NCI-H2227 (cell line): ENCODE data around the gene SLC38A3.

Experiments used
- DNase-seq: peaks from one replicate; lab custom pipeline; 2025; ENCODE audit not compliant: unreplicated experiment; lab: John Stamatoyannopoulos, UW

The SLC38A3 gene

DNA sequence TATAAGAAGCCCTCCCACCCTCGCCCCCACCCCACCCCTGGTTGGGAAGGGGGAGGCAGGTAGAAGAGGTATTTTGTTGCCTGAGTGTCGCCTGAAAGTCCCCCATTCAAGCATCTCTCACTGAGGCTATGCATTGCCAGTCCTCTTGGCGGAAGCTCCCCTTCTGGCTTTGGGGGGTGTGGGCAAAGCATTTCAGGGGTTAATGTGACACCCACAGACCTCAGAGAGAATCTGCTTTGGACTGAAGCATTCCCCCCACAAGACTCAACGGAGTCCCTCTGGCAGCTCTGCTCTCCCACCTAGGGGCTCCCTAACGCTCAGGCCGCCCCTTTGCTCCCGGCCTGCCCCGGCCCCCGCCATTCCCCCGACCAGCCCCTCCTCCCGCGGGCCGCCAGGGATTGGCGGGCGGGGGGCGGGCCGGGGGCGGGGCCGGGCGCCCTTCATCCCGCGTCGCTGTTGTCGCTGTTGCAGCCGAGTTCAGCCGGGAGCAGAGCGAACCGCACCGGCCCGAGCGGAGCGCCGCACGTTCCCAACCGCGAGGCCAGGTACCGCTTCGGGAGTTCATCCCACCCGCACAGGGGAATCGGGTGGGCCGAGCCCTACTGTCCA is at the start of gene SLC38A3:
Gene SLC38A3, plus strand, starts transcription at position 468 of the 609 bp plus-strand sequence. CDS start 8,929 bp downstream, outside the sequence.
- peak; percentile 46 for DNase-seq

GRCh38 chr3:50155491-50155878 is 49.6 kb upstream of the SLC38A3 start:
- no peak for DNase-seq

DNA sequence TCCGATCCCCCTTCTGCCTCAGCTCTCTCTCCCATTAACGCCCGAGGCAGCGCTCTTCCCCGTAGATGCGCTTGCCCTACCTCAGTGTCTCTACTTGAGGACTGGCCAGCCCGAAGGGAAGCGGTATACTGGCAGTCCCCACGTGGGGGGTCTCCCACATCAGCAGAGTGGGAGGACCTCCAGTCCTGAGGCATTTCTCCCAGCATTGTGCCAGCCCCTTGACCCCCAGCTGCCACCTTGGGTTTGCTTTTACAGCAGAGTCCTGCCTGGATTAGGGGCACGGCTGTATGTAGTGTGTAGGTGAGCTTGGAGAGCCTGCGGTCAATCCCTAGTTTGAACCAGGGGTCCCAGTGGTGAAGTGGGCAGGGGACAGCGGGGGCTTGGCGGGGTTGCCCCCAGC is 49.2 kb upstream of the SLC38A3 start:
- no peak for DNase-seq

DNA sequence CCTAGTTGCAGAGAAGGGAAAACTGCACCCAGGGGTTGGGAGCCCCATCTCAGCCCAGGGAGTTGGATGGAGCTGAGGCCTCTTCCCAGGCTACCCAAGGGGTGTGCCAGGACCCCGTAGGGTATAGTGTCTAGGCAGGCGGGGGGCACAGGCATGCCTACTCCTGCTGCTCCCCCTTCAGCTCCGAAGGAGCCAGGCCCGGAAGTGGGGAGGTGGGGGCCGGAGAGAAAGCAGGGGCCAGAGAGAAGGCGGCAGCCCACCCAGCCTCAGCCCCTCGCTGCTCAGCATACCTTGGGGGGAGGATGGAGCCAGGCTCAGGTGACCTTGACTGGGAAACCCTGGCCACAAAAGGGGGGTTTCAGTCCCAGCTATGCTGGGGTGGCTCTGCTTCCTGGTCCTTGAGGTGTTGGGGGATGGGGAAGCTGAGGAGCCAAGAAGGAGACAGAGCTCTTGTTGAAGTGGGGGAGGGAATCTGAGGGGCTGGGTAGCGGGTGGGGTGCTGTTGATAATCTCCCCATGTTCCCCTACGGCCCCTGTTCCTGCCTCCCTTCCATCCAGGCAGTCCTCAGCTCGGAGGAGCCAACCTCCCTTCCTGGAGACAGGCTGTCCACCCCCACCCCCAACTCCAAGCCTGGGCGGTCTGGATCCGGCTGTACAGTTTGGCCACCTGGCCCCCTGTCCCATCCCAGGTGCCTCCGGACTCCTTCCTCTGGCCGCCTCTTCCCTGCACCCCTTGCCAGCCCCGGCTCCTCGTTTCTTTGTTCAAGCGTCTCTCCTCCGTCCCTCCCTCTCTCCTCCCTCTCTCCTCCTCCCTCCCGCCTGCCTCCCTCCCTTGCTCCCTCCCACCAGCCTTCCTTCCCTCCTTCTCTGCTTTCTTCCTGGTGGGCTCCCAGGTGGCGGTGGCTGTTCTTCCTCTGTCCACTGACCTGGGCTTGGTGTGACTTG is 48.2 kb upstream of the SLC38A3 start:
- DNase-seq: peak; percentile 22

- DNase-seq: no peak
Measured at GRCh38 chr3:50157827-50158529, 47.1 kb upstream of the SLC38A3 start.

- DNase-seq: no peak
Measured at GRCh38 chr3:50158530-50159146, 46.4 kb upstream of the SLC38A3 start.

DNA sequence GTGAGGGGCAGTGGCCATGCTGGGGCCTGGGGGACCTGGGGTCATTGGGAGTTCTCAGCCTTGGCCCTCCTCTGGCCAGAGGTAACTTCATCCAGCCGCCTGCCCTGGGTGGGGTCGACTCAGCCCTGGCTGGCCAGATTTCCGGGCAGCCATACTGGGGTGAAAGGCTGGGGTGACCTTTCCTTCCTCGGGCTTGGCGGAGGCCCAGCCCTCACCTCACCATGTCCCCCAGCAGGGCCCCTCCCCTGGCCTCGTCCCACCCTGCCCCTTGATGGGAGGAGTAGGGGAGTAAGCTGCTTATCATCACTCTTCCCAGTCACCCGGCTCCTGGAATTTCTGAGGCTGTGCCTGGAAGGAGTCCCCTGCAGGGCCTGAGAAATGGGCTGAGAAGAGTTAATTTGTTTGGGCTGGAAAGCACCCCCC is 44.5 kb upstream of the SLC38A3 start:
- no peak for DNase-seq

DNA sequence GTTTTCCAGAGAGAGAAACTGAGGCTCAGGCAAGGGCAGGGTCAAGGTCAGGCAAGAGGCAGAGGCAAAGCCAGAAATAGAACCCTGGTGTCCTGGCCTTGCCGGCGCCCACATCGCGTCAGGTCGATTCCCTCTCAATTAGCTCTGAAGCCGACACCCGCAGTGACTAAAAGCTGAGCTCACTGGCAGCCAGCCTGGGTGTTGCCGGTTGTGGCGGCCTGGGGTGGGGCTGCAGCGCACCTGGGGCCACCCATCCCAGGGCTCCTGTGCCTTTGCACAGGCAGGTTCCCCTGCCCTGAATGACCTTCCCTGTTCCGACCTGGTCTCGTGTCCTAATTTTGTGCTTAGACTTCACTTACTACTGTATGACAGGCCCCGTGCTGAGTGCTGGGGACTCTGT is 43.8 kb upstream of the SLC38A3 start:
- DNase-seq: no peak

DNA sequence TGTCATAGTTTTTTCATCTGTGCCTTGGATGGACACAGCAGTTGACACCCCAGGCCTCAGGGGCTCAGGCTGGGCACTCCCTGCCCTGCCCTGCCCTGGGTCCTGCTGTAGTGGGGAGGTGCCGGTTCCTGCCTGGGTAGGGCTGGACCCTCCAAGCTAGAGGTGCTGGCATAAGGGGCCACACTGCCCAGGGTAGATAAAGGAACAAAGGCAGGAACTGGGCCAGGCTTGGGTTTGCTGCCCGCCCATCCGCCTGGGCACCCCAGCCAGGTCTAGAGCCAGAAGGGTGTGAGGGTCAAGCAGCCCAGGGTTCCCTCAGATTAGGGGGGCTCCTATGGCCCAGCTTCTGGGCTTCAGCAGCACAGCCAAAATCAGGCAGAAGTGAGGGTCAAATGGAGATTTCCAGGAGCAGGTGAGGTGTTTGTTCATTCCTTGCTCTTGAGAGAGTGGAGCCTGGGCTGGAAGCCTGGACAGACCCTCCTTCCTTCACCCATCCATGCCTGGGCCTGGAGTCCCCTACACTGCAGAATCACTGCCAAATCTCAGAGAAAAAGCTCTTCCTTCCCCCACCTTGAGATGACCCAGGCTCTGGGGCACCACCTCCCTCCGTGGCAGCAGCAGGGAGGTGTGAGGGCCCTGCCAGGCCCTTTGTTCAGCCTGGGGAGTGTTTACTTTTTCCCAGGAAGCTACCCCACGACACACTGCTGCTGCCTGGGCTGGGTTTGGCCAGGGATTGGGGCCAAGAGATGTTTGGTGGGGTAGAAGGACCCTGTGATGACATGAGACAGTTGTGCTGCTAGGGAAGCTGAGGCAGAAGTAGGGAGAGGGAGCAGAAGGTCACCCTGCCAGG is 42.8 kb upstream of the SLC38A3 start:
- DNase-seq: no peak

DNA sequence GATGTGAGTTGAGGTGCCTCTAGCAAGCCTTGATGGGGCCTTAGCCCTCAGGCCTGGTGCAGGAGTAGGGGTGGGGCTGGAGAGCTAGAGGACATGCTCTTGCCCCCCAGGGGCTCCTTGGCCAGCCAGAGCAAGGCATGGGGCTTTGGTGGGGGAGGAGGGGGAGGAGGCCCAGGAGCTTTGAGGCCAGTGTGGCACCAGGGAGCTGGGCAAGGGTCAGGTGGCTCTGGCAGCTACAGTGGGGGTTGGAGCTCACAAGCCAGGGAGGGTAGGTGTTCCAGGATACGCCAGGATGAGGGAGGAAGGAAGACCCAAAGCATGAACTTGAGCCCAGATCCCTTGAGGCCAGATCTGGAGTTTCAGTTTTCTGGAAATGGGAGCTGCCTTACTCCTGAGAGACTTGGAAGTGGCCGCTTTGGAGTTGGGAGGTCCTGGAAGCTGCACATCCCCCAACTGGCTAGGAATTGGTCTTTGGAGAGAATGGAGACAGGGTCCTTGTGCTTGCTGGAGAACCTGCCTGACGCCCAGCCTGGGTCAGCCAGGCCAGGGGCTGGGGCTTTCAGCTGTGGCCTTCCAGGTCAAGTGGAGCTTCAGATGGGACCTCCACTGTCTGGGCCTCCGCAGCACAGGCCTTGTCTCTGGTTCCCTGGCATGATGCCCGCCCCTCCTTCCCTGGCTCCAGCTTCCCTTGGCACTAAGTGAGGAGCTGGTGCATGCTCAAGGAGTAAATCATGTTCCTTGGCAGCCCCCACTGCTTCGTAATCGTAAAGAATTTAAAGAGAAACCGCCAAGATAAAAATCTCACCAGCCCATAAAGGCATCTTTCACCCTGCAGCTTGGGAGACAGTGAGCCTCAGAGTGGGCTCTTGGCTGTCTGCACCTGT is 41.3 kb upstream of the SLC38A3 start:
- DNase-seq: no peak

- no peak for DNase-seq
Measured at GRCh38 chr3:50164481-50164880, 40.6 kb upstream of the SLC38A3 start.

GRCh38 chr3:50164984-50165909 is 39.8 kb upstream of the SLC38A3 start:
- DNase-seq: no peak

DNA sequence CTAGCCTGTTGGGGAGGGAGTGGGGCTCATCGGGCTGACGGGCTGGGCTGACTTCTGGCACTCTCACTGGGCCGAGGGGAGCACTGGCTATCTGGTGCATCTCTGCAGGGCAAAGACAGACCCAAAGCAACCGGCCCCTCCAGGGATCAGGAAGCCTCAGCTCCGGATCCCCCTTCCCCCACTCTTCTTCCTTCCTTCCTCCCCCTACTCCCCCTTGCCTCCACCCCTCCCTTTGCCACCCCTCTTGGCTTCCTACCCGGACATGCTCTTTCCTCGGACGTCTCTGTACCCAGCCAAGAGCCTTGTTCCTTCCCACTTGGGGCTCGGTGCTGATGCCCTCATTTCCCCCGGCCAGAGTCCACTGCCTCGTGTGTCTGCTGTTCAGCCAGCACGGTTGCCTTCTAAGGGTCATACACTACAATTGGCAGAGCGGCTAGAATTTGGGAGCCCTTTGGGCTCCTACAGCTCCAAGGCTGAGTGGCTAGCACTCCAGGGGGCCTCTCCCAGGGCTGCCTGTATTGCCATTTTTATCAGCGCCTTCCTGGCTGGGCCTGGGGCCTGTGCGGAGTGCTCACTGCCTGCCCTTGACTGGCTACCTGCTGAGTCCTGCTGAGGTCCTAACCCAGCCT is 39.0 kb upstream of the SLC38A3 start:
- no peak for DNase-seq

- no peak for DNase-seq
Measured at GRCh38 chr3:50166620-50167019, 38.5 kb upstream of the SLC38A3 start.

DNA sequence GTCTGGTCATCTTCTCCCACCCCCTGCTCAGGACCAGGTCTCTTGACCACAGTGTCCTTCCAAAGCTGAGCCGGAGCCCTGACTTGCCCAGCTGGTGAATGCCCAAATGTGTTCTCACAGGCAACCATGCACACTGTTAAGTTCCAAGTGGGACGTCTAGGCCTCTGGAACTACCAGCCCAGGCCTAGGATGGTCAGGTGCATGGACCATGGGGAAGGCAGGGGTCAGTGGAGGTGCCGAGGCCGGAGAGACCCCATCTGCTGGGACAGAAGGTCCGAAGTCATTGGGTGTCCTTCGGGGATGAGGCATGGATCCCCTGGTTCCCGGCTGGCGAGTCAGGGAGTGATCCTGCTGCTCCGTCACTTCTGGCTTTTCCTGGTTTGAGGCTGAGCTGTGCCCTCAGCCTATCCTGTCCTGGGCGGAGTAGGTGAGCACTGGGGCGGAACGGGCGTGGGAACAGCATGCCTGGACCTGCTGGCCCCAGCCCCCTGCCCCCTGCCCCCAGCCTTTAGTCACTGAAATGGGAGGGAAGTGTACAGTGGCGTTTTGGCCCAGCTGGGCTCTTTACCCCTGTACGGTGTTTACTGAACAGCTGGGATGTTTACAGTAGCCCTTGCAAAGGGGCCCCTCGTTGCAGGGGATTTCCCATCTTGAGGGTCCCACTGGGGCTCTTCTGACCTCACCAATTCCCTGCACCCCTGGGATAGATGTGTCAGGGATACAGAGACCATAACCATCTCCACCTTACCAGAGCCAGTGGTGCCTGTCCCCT is 37.8 kb upstream of the SLC38A3 start:
- DNase-seq: no peak

DNA sequence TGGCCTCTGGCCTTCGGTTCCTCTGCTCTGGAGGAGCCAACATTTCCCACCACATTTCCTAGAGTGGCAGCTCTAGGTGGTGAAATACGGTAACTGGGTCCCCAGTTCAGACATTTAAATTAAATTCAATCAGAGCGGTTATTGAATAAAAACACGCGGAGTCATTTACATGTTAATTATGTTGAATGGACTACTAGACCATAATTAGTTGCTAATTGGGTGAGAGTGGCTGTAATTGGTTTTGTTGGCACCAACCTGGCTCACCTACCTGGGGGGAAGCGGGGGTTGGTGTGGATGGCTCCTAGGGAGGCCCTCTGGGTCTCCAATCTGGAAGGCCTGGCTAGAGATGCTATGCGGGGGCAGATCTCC is 37.2 kb upstream of the SLC38A3 start:
- DNase-seq: no peak

DNA sequence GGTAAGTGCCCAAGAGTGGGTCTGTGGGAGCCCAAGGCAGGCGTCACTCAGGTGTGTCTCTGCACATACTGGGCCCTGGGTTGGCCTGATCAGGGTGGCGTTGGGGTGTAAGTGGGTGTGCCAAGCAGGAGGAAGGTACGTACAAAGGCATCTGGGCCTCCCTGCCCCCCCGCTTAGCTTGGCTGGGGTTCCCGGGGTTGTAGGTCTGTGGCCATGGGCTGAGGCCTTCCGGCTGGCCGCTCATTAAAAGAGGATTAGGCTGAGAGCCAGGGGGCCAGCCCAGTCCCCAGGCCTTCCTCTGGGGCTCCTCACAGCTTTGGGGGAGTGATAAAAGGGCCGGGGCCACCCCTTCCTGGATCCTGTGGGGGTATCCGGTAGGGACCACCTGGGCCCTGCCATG is 36.7 kb upstream of the SLC38A3 start:
- no peak for DNase-seq
